ENCODE data around the gene NEUROD2. TPM values are rescaled to one million over a fixed set of nuclear protein-coding genes. Genes with fewer than 3 reads are reported as not detected.

Gene NEUROD2
- total RNA-seq, 4 donors from 2014 or later = 0.17 to 0.25 TPM; not detected in 2

GRCh38 chr17:39615434-39615833 is 7.7 kb upstream of the NEUROD2 start:
- DNase-seq (ENCODE audit: low spot score in 2 of 2) = no peak
- intact Hi-C loops (cut with DNase I; ENCODE audit: low total_unique reads) = no loop called here
- TF ChIP-seq CTCF (IDR thresholded peaks at IDR 0.05) (no peak), POLR2A (IDR thresholded peaks at IDR 0.05) (no peak)
- WGBS, 2 donors = 50 to 55% methylated on average over 6 of the region's 6 CpGs
- no peak overlapping the region for H3K4me3 ChIP-seq (ENCODE audit: low read depth, poor library complexity, severe bottlenecking)

GRCh38 chr17:39614545-39615157 is 6.9 kb upstream of the NEUROD2 start:
- H3K4me3 ChIP-seq (ENCODE audit: low read depth, poor library complexity, severe bottlenecking) = no peak overlapping the region
- TF ChIP-seq CTCF (IDR thresholded peaks at IDR 0.05) = no peak
- no peak for TF ChIP-seq POLR2A (IDR thresholded peaks at IDR 0.05)
- DNase-seq (ENCODE audit: low spot score in 2 of 2) = no peak
- intact Hi-C loops (cut with DNase I; ENCODE audit: low total_unique reads) = loop anchor here (5.0 kb wide), 1 partner anchor 67 kb away; no protein-coding TSS in a partner anchor
- WGBS, 2 donors = 93 to 94% methylated on average over 3 of the region's 3 CpGs

GRCh38 chr17:39612935-39613464 is 5.3 kb upstream of the NEUROD2 start:
- no peak for TF ChIP-seq POLR2A (IDR thresholded peaks at IDR 0.05)
- TF ChIP-seq CTCF (IDR thresholded peaks at IDR 0.05) = no peak
- 70 to 80% methylated on average over 7 of the region's 7 CpGs for WGBS, 2 donors
- DNase-seq (ENCODE audit: low spot score in 2 of 2) = no peak
- intact Hi-C loops (cut with DNase I; ENCODE audit: low total_unique reads) = loop anchor here (5.0 kb wide), 1 partner anchor 66 kb away; no protein-coding TSS in a partner anchor
- no peak overlapping the region for H3K4me3 ChIP-seq (ENCODE audit: low read depth, poor library complexity, severe bottlenecking)

- DNase-seq (ENCODE audit: low spot score in 2 of 2) = no peak
- no peak for TF ChIP-seq CTCF (IDR thresholded peaks at IDR 0.05)
- no peak for TF ChIP-seq POLR2A (IDR thresholded peaks at IDR 0.05)
These were observed 4.7 kb upstream of the NEUROD2 start for GRCh38 chr17:39612291-39612894.

GRCh38 chr17:39611401-39612112 is 3.8 kb upstream of the NEUROD2 start:
- WGBS, 2 donors = 56 to 57% methylated on average over 9 of the region's 9 CpGs
- no peak overlapping the region for H3K4me3 ChIP-seq (ENCODE audit: low read depth, poor library complexity, severe bottlenecking)
- DNase-seq (ENCODE audit: low spot score in 2 of 2) = no peak
- intact Hi-C loops (cut with DNase I; ENCODE audit: low total_unique reads) = loop anchor here (5.0 kb wide), 1 partner anchor 64 kb away; no protein-coding TSS in a partner anchor
- no peak for TF ChIP-seq CTCF (IDR thresholded peaks at IDR 0.05)
- TF ChIP-seq POLR2A (IDR thresholded peaks at IDR 0.05) = no peak

More at GRCh38 chr17:39612291-39612894, 4.7 kb upstream of the NEUROD2 start:
- WGBS, 2 donors = 68 to 73% methylated on average over 15 to 17 of the region's 22 CpGs
- intact Hi-C loops (cut with DNase I; ENCODE audit: low total_unique reads) = loop anchor here (5.0 kb wide), 1 partner anchor 65 kb away; no protein-coding TSS in a partner anchor
- H3K4me3 ChIP-seq (ENCODE audit: low read depth, poor library complexity, severe bottlenecking) = no peak overlapping the region
